Measurements from ENCODE around the gene PCDHA1.

The PCDHA1 gene

GRCh38 chr5:141032626-141033025, 246.7 kb downstream of the PCDHA1 start:
- ChIA-PET POLR2A (interaction anchor here (0.5 kb wide), 1 partner anchor 41 kb away, joined by 3 read pairs; no protein-coding TSS in a partner anchor), CTCF (no interaction called here)
- H3K4me3 ChIP-seq (ENCODE audit: low read depth, low read length), result no peak overlapping the region
- DNase-seq (ENCODE audit: low read depth, low spot score), result no peak
- TF ChIP-seq CTCF (IDR thresholded peaks at IDR 0.05; ENCODE audit: insufficient read depth, low read length, missing control alignments), result no peak

- DNase-seq (ENCODE audit: low read depth, low spot score), result no peak
- ChIA-PET CTCF (no interaction called here), POLR2A (no interaction called here)
- no peak overlapping the region for H3K4me3 ChIP-seq (ENCODE audit: low read depth, low read length)
- TF ChIP-seq CTCF (IDR thresholded peaks at IDR 0.05; ENCODE audit: insufficient read depth, low read length, missing control alignments), result no peak
Measured at GRCh38 chr5:141039061-141039460, 253.1 kb downstream of the PCDHA1 start.

- DNase-seq (ENCODE audit: low read depth, low spot score), result no peak
- no peak for TF ChIP-seq CTCF (IDR thresholded peaks at IDR 0.05; ENCODE audit: insufficient read depth, low read length, missing control alignments)
- ChIA-PET CTCF (no interaction called here), POLR2A (no interaction called here)
- no peak overlapping the region for H3K4me3 ChIP-seq (ENCODE audit: low read depth, low read length)
Measured at GRCh38 chr5:141039517-141039916, 253.6 kb downstream of the PCDHA1 start.

- POLR2A ChIA-PET, result no interaction called here
- H3K4me3 ChIP-seq (ENCODE audit: low read depth, low read length), result no peak overlapping the region
- no peak for DNase-seq (ENCODE audit: low read depth, low spot score)
- TF ChIP-seq CTCF (IDR thresholded peaks at IDR 0.05; ENCODE audit: insufficient read depth, low read length, missing control alignments), result no peak
- CTCF ChIA-PET, result no interaction called here
Measured at GRCh38 chr5:141040093-141040770, 254.3 kb downstream of the PCDHA1 start.

GRCh38 chr5:141040771-141041426, 255.0 kb downstream of the PCDHA1 start:
- DNase-seq (ENCODE audit: low read depth, low spot score), result no peak
- ChIA-PET CTCF (no interaction called here), POLR2A (no interaction called here)
- no peak overlapping the region for H3K4me3 ChIP-seq (ENCODE audit: low read depth, low read length)
- TF ChIP-seq CTCF (IDR thresholded peaks at IDR 0.05; ENCODE audit: insufficient read depth, low read length, missing control alignments), result no peak

GRCh38 chr5:141041427-141041785, 255.5 kb downstream of the PCDHA1 start:
- POLR2A ChIA-PET, result no interaction called here
- no peak overlapping the region for H3K4me3 ChIP-seq (ENCODE audit: low read depth, low read length)

More at GRCh38 chr5:141041427-141041785, 255.5 kb downstream of the PCDHA1 start:
- CTCF ChIA-PET, result no interaction called here
- DNase-seq (ENCODE audit: low read depth, low spot score), result no peak
- TF ChIP-seq CTCF (IDR thresholded peaks at IDR 0.05; ENCODE audit: insufficient read depth, low read length, missing control alignments), result no peak
